ENCODE results near the gene TRMT44.
"Not testable (repeated sequence)": the region's sequence is repeated elsewhere in the genome, so short reads cannot be mapped to it uniquely, and the experiment has no call there.

The TRMT44 gene

DNA sequence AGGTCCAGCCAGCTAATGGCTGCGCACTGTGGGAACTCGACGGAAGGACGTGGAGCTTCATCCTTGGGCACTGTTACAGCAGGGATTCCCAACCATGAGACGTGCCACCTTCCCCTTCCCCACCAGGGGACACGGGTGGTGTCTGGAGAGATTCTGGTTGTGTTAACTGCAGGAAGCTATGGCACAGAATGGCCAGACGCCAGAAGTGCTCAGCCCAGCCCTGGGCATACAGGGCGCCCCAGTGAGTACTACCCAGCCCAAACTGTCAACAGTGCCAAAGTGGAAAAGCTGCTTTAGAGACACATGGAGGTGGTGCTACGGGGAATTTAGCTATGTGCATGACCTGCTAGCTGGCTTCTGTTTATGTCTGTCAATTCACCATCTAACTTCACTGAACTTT is 32.8 kb upstream of the TRMT44 start:
- DNase-seq, result no peak

DNA sequence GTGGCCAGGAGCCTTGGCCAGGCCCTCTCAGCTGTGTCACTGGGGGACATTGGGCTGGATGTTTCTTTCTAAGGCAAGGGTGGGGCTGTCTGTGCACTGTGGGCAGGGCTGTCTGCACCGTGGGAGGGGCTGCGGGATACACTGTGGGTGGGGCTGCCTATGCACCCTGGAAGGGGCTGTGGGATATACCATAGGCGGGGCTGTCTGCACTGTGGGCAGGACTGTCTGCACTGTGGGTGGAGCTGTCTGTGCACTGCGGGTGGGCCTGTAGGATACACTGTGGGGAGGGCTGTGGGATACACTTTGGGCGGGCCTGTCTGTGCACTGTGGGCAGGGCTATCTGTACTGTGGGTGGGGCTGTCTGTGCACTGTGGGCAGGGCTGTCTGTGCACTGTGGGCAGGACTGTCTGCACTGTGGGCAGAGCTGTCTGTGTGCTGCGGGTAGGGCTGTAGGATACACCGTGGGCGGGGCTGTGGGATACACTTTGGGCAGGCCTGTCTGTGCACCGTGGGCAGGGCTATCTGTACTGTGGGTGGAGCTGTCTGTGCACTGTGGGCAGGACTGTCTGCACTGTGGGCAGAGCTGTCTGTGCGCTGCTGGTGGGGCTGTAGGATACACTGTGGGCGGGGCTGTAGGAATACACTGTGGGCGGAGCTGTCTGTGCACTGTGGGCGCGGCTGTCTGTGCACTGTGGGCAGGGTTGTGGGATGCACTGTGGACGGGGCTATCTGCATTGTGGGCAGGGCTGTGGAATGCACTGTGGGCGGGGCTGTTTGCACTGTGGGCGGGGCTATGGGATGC is 31.1 kb upstream of the TRMT44 start:
- DNase-seq, result no peak

DNA sequence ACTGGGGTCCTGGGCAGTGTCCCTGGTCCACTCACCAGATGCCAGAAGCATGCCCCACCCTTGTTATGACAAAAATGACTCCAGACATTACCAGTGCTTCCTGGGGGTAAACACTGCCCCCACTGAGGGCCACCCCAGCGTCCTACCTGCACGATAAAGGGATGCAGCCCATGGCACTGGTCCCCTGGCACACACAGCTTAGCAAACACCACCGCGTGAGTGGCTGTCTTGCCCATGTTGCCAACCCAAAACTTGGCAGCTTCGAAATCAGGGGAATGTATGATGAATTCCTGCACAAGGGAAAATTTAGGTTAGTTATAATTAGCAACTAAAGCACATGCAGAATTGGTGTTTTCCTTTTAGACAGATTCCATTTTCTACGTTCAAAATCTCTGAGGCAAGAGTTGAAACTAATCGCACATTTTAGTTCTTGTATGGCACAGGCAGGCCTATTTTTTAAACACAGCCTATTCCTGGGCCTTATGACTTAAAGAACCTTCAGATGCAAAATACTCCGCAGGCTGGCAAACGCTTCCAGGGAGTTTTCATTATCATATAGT is 30.4 kb upstream of the TRMT44 start:
- DNase-seq, result no peak

DNA sequence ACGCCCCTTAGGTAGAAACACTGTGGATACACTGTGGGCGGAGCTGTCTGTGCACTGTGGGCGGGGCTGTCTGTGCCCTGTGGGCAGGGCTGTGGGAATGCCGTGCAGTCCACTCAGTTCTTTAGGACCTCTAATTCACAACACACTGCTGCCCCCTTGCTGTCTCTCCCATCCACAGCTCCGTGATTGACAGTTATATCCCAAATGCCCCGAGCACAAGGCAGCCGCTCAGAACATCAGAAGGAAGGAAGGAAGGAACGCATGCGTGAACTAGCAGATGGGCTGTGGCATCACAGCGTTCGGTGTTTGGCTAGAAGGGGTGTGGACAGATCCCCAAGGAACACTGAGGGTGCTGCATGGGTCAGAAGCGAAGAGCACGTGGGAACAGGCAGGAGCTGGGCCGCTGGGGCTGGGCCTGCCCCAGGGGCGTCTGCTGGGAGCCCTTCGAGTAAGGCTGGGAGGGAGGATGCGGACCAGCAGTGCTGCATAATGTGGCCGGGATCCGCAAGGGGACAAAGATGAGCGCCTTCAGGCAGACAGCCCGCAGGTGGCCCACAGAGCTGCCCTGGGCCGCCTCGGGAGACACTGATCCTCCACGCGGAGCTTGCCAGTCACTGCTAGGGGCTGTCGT is 29.8 kb upstream of the TRMT44 start:
- DNase-seq, result no peak

DNA sequence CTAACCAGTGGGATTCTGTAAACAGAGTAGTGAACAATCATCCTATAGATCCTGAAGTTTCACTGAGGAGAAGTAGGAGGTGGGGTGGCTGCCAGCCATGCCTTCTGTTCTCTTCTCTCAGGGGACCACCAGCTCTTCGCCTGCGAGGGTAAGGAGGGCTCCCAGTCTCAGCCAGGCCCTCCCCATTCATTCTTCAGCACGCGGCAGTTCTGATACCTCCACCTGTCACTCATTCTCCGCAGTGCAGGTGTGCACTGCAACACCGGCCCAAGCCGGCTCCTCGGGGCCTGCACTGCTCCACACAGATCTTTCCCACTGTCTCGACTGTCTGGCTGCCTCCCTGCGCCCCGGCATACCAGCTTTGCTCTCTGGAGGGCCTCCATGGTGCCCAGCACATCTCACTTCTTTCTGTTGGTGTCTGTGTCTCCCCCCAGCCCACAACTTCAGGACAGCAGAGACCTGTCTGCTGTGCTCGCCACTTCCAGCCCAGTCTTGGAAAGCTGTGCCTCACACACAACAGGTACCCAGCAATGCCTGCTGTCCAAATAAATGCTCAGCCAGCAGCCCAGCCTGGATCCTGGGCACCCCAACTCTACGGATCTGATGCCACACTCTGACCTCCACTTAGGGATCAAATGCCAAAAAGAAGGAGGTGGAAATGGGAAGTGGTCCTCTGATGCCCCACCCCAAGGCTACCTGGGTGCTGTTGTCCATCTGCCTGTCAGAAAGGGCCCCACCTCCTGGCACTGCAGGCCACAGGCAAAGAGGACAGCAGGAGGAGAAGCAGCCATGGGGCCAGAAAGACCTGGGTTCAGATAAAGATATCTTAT is 29.0 kb upstream of the TRMT44 start:
- DNase-seq, result no peak

DNA sequence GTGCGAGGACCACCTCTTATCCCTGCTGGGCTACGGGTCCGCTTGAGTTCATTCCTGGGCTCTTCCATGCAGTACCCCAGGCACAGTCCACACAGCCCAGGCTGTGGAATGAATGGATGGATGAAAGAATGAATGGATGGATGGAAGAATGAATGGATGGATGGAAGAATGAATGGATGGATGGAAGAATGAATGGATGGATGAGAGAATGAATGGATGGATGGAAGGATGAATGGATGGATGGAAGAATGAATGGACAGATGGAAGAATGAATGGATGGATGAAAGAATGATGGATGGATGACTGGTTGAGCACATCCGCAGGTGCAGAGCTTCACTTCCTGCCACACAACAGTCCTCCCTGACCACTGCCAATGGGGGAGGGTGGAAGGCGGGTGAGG is 28.3 kb upstream of the TRMT44 start:
- DNase-seq, result no peak

DNA sequence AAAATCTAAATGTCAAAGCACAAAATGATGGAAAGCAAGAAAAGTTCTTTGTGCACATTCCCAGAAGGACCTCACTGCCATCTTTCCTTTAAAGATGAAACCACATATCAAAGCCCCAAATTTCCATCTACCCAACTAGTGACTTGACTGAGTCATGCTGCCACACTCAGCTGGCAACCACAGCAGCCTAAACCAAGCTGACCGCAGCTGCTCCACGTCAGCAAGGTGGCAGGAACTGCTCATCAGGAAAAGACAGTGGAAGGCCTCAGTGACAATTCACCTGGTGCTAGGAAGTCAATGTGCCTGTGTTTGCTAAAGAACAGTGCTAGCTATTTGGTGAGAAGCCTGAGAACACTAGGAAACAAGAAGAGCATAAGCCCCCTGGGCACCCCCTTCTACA is 26.2 kb upstream of the TRMT44 start:
- DNase-seq, result no peak

DNA sequence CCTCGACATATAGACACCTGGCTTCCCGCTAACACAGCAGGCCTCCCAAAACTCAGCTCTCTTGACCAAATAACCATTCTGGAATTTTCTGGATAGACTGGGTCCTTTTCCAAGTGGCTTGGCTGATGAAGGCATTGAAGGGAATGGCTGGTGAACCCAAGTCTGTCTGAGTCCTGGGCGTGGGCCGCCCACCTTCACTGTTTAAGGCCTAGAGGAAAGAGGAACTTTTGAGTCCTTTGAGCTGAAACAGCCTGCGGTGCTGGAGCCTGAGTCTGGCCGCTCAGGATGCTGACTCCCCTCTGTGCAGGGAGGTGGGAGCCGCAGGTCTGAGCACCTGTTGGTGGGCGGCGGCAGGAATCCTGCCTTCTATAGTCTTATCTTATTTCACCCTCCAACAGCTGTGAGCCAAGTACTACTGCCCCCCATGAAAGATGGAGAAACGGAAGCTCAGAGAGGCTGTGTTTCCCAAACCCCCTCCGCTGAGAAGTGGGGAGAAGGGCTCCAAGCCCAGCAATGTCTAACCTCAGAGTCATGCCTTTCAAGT is 23.4 kb upstream of the TRMT44 start:
- no peak for DNase-seq

DNA sequence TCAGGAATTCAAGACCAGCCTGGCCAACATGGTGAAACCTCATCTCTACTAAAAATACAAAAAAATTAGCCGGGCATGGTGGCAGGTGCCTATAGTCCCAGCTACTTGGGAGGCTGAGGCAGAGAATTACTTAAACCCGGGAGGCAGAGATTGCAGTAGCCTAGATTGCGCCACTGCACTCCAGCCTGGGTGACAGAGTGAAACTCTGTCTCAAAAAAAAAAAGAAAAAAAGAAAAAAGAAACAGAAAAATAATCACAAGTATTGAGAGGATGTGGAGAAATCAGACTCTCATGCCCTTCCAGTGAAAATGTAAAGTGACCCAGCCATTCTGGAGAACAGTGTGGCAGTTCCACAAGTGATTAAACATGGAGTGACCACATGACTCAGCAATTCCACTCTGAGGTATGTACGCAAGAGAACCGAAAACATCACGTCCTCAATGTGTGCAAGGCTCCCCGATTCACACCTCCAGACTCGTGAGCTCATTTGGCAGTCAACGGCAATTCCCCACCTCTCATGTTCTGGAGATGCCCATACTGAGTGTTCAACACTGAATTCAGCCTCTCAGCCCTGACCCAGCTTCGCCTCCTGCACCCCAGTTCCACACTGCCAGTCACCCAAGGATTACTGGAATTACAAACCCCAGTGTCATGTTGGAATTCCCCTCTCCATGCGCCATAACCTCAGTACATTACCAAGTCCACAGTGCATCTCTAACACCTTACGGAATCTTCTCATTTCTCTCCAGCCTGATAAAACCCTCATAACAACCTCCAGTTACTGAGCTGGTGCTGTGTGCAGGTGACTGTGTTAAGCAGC is 21.1 kb upstream of the TRMT44 start:
- DNase-seq, result no peak

DNA sequence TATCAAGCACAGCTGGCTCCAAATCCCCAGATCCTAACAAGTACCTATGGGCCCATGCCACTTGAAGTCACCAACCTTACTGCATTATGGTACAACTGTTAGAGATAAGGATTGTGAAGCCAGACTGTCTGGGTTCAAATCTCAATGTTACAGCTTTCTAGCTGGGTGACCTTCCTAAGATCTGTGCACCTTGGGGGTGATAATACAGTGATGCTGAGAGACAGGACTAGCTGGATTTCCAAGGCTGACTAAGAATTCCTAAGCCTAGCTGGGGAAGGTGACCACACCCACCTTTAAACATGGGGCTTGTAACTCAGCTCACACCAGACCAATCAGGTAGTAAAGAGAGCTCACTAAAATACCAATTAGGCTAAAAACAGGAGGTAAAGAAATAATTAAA is 20.4 kb upstream of the TRMT44 start:
- not testable (repeated sequence) for DNase-seq

DNA sequence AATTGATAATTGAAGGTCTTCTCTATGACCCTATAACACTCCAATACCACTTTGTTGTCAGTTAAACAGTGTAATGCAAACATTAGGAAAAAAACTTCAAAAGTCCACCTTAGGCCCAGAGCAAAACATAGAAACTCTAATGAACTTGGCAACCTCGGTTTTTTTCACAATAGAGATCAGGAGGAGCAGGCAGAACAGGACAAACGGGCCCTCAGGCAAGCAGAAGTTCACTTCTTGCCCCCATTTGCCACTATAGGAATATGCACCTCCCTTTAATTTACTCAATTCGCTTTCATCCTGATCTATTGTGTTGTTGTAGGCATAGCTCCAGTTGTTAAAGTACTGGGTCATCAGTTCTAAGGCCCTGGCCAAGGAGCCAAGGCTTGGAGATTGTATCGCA is 18.2 kb upstream of the TRMT44 start:
- DNase-seq, result no peak

DNA sequence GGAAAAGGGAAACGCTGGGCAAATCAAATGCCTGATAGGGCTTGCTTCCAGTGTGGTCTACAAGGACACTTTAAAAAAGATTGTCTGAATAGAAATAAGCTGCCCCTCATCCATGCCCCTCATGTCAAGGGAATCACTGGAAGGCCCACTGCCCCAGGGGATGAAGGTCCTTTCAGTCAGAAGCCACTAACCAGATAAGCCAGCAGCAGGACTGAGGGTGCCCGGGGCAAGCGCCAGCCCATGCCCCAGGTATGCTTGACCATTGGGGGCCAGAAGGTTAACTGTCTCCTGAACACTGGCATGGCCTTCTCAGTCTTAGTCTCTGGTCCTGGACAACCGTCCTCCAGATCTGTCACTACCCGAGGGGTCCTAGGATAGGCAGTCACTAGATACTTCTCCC is 17.8 kb upstream of the TRMT44 start:
- no peak for DNase-seq

DNA sequence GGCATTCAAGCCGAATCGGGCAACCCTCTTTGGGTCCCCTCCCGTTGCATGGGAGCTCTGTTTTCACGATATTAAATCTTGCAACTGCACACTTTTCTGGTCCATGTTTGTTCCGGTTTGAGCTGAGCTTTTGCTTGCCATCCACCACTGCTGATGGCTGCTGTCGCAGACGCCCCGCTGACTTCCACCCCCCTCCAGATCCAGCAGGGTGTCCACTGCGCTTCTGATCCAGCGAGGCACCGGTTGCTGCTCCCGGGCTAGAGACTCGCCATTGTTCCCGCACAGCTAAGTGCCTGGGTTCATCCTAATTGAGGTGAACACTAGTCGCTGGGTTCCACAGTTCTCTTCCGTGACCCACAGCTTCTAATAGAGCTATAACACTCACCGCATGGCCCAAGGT is 13.3 kb upstream of the TRMT44 start:
- DNase-seq, result no peak

DNA sequence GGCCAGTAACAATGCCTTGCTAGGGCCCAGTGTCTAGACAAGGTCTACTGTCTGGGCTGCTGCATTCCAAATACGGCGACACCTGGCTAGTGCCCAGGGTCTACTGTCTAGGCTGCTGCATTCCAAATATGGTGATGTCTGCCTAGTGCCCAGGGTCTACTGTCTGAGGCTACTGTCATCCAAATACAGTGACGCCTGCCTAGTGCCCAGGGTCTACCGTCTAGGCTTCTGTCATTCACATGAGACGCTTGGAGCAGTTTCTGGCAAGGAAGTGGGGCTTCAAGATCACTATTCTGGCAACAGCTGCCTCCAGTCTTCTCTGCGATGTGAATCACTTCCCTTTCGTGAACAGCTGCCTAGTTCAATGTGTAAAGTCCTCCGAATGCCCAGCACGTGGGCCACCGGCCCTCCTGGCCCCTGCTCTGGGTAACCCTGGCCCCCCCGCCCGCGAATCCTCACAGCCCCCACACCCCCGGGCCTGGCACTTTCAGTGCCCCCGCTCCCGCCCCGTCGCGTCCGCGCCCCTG is 12.8 kb upstream of the TRMT44 start:
- DNase-seq, result no peak

DNA sequence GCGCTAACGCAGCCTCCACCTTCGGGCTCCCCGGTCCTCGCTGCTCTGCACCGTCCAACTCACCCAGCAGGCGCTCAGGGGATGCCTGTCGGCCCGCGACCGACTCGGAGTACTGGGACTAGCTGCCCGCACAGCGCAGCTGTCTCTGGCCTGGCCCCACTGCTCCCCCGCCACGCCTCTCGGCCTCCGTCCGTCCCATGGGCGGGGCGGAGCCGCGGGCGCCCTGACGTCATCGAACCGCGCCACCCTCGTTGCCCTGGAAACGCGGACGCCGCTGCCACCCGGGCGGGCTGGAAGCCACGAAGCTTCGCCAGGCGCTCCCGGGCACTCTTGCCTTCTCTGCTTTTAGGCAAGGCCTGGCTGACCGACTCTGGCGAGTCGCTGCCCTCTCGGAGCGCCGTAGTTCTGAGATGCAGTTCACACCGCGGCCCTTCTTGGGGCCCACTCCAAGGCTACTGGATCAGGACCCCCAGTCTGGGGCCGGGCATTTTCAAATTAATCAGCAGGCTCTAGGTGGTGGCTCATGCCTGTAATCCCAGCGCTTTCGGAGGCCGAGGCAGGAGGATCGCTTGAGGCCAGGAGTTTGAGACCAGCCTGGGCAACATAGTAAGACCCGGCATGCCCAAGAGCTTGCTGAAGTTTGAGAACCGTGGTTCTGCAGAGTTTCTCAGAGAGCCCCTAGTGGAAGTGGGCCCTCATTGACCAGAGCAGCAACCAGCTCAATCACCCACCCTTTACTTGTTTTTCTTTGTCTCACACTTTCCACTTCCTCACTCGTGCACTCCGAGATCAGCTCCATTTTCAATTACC is 12.1 kb upstream of the TRMT44 start:
- DNase-seq, result peak; percentile 80

DNA sequence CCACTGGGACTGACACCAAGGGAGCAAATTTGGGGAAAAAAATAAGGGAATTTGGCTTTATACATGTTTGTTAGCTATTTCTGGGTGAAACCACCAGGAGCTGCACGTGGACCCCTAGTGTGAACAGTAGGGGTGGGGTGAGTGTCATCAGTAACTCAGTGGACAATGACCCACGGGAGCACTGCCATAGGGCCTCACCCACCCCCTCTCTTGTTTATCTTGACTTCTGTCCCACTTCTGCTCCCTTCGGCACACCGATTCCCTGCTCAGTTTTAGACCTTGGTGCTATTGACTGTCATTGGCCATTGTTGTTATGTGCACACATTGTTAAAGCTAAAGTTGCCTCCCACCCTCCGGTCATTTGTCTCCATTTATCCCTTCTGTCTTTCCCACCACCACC is 9.0 kb upstream of the TRMT44 start:
- DNase-seq, result no peak

DNA sequence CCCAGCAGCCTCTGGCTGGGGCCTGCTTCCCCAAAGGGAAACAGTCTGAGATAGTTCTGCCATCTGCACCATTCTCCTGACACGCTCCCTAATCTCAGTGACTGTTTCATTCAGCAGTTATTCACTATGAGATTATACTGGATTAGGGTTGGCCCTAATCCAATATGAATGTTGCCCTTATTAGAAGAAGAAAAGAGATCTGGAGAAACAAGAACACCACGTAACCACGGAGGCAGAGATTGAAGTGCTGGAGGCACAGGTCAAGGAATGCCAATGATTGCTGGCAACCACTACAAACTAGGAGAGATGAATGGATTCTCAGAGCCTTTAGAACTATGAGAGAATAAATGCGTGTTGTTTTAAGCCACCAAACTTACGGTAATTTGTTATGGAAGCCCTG is 7.4 kb upstream of the TRMT44 start:
- DNase-seq, result no peak

DNA sequence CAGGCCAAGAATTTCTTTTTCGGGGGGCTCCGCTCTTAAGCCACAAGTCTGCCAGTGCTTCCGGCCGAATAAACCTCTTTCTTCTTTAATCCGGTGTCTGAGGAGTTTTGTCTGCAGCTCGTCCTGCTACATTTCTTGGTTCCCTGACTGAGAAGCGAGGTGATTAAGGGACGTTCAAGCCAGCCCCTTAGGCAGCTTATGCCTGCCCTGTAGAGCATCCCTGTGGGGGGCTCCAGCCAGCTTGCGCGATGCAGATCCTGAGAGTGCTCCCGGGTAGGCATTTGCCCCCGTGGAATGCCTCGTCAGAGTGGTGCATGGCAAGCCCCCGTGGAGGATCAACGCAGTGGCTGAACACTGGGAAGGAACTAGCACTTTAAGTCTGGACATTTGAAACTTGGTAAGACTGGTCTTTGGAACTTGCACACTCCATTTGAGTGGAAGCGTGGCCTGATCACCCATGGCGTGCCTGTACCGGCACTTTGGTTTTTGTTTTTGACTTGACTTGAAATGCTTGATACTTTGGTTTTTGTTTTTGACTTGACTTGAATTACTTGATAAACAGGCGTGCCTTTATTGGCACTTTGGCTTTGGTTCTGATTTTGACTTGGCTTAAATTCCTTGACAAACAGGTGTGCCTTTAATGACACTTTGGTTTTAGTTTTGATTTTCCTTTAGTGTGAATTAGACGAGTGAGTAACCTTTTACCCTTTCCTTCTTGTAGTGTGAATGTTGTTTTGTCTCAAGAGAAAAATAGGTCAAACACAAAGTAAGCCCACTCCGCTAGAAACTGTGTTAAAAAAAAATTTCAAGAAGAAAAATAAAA is 6.1 kb upstream of the TRMT44 start:
- no peak for DNase-seq

DNA sequence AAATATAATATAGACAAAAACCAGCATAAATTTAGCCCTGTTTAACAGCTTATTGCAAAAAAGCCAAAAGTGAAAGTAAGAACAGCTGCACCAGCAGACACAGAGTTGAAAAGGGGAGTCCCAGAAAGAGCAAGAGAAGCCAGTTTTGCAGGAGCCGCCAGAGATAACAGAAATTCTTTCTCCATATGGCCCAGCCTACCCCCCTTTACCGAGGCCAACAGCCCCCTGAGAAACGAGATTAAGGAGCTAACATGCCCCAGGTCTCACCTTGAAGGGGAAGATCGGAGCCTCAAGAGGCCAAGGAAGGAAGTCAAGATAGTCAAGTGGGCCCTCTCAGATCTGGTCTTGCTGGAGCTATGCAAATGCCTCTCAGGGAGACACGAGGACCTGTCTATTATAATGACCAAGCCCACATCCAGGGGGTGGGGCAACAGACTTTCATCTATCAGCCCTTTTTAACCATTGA is 4.9 kb upstream of the TRMT44 start:
- no peak for DNase-seq

DNA sequence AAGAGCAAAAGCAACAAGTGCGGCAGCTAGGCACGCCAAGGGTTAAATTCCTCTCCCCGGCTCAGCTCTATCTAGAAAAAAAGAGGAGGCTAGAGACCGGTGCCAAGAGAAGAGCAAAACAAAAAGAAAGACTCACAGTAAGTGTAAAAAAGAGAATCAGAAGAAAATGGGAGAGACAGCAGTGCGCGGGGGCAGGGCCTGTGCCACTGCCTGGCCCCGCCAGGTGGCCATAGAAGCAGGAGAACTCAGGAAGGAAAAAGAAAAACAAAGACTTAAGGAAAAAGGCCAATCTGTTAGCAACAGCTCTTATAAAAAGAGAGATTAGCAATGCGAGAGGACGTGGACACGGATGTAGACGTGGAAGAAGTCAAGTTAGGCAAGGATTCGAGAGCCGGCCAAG is 3.3 kb upstream of the TRMT44 start:
- DNase-seq, result no peak

All from NCI-H774 (cell line).